ENCODE results near the gene JAKMIP2.
"Not testable (repeated sequence)": the region's sequence is repeated elsewhere in the genome, so short reads cannot be mapped to it uniquely, and the experiment has no call there.

The JAKMIP2 gene

GRCh38 chr5:147743678-147744374 lies 38.7 kb downstream of the JAKMIP2 start:
- no peak for DNase-seq (ENCODE audit: low spot score)

GRCh38 chr5:147743012-147743411 lies 39.5 kb downstream of the JAKMIP2 start:
- DNase-seq (ENCODE audit: low spot score), result no peak

- no peak for DNase-seq (ENCODE audit: low spot score)
Observed at GRCh38 chr5:147742151-147742550, 40.4 kb downstream of the JAKMIP2 start.

- DNase-seq (ENCODE audit: low spot score), result no peak
Observed at GRCh38 chr5:147740864-147741263, 41.7 kb downstream of the JAKMIP2 start.

- DNase-seq (ENCODE audit: low spot score), result no peak
Observed at GRCh38 chr5:147737921-147738320, 44.6 kb downstream of the JAKMIP2 start.

- DNase-seq (ENCODE audit: low spot score), result no peak
Observed at GRCh38 chr5:147735621-147736125, 46.9 kb downstream of the JAKMIP2 start.

GRCh38 chr5:147734894-147735293 lies 47.6 kb downstream of the JAKMIP2 start:
- DNase-seq (ENCODE audit: low spot score), result no peak

GRCh38 chr5:147733075-147733474 lies 49.5 kb downstream of the JAKMIP2 start:
- DNase-seq (ENCODE audit: low spot score), result no peak

- no peak for DNase-seq (ENCODE audit: low spot score)
Observed at GRCh38 chr5:147732291-147732883, 50.1 kb downstream of the JAKMIP2 start.

GRCh38 chr5:147731431-147732290 lies 50.9 kb downstream of the JAKMIP2 start:
- DNase-seq (ENCODE audit: low spot score), result no peak

- DNase-seq (ENCODE audit: low spot score), result no peak
Observed at GRCh38 chr5:147727200-147727599, 55.3 kb downstream of the JAKMIP2 start.

GRCh38 chr5:147721191-147721960 lies 61.2 kb downstream of the JAKMIP2 start:
- DNase-seq (ENCODE audit: low spot score), result not testable (repeated sequence)

- DNase-seq (ENCODE audit: low spot score), result no peak
Observed at GRCh38 chr5:147713550-147714295, 68.8 kb downstream of the JAKMIP2 start.

GRCh38 chr5:147712598-147712997 lies 69.9 kb downstream of the JAKMIP2 start:
- no peak for DNase-seq (ENCODE audit: low spot score)

- DNase-seq (ENCODE audit: low spot score), result no peak
Observed at GRCh38 chr5:147712019-147712418, 70.5 kb downstream of the JAKMIP2 start.

- DNase-seq (ENCODE audit: low spot score), result no peak
Observed at GRCh38 chr5:147711019-147711418, 71.5 kb downstream of the JAKMIP2 start.

GRCh38 chr5:147708708-147709107 lies 73.8 kb downstream of the JAKMIP2 start:
- DNase-seq (ENCODE audit: low spot score), result no peak

GRCh38 chr5:147704544-147704943 lies 78.0 kb downstream of the JAKMIP2 start:
- DNase-seq (ENCODE audit: low spot score), result no peak

- DNase-seq (ENCODE audit: low spot score), result no peak
Observed at GRCh38 chr5:147701468-147701867, 81.1 kb downstream of the JAKMIP2 start.

GRCh38 chr5:147699496-147700088 lies 82.9 kb downstream of the JAKMIP2 start:
- DNase-seq (ENCODE audit: low spot score), result no peak

- no peak for DNase-seq (ENCODE audit: low spot score)
Observed at GRCh38 chr5:147697380-147697779, 85.1 kb downstream of the JAKMIP2 start.

Data from left forelimb (tissue), 1 donor.